ENCODE results near the gene DEPDC5. TPM values are rescaled to one million over a fixed set of nuclear protein-coding genes. Genes with fewer than 3 reads are reported as not detected.

DEPDC5 gene
- total RNA-seq, 1 donor from 2014 or later: 33.0 TPM

- no peak overlapping the region for H3K4me3 Mint-ChIP-seq (ENCODE audit: low read depth)
- H3K4me1 Mint-ChIP-seq (ENCODE audit: low read depth): no peaks in the 10 kb centered on the region
- no peaks in the 10 kb centered on the region for H3K9me3 Mint-ChIP-seq (ENCODE audit: low read depth)
- no peaks in the 10 kb centered on the region for H3K27me3 Mint-ChIP-seq
- H3K36me3 Mint-ChIP-seq (ENCODE audit: insufficient read depth): peaks cover 14% of the 10 kb centered on the region
- DNase-seq (ENCODE audit: low spot score, unreplicated experiment): no peak
- TF ChIP-seq, protein P1, sequence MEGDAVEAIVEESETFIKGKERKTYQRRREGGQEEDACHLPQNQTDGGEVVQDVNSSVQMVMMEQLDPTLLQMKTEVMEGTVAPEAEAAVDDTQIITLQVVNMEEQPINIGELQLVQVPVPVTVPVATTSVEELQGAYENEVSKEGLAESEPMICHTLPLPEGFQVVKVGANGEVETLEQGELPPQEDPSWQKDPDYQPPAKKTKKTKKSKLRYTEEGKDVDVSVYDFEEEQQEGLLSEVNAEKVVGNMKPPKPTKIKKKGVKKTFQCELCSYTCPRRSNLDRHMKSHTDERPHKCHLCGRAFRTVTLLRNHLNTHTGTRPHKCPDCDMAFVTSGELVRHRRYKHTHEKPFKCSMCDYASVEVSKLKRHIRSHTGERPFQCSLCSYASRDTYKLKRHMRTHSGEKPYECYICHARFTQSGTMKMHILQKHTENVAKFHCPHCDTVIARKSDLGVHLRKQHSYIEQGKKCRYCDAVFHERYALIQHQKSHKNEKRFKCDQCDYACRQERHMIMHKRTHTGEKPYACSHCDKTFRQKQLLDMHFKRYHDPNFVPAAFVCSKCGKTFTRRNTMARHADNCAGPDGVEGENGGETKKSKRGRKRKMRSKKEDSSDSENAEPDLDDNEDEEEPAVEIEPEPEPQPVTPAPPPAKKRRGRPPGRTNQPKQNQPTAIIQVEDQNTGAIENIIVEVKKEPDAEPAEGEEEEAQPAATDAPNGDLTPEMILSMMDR (IDR thresholded peaks at IDR 0.05; ENCODE audit: unreplicated experiment): no peak
- H3K27ac Mint-ChIP-seq: peak overlapping the region; percentile 11
Measured at GRCh38 chr22:31841078-31841827, 87.4 kb downstream of the DEPDC5 start.

DNA sequence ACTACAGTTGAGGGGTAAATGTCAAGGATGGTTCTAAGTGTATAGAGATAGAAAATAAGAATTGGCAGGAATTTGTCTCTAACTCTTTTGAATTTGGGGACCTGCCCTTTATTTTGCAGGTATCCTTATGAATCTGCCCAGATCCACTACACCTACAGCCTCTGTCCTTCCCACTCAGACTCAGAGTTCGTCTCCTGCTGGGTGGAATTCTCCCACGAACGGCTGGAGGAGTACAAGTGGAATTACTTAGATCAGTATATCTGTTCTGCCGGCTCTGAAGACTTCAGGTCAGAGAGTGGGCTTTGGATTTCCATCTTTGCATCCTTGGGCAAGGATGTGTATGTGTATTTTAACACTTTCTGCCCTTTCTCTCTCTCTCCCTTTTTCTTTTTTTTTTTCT, 89.7 kb downstream of the DEPDC5 start:
- Mint-ChIP-seq H3K4me3 (ENCODE audit: low read depth) (no peak overlapping the region), H3K27me3 (no peaks in the 10 kb centered on the region), H3K9me3 (ENCODE audit: low read depth) (no peaks in the 10 kb centered on the region), H3K4me1 (ENCODE audit: low read depth) (no peaks in the 10 kb centered on the region), H3K36me3 (ENCODE audit: insufficient read depth) (peaks cover 24% of the 10 kb centered on the region), H3K27ac (no peak overlapping the region)
- DNase-seq (ENCODE audit: low spot score, unreplicated experiment): no peak
- TF ChIP-seq, protein P1 (IDR thresholded peaks at IDR 0.05; ENCODE audit: unreplicated experiment): no peak

DNA sequence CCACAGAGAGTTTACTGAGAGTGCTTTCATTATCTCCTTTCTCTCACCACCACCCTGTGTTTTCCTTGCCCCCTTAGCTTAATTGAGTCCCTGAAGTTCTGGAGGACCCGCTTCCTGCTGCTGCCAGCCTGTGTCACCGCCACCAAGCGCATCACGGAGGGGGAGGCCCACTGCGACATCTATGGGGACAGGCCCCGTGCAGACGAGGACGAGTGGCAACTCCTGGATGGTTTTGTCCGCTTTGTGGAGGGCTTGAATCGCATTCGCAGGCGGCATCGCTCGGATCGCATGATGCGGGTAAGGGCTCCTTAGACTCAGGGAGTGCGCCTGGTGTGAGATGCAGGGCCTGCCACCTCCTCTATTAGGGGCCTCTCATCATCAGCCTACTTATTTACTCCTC, 91.1 kb downstream of the DEPDC5 start:
- TF ChIP-seq, protein P1 (IDR thresholded peaks at IDR 0.05; ENCODE audit: unreplicated experiment): no peak
- Mint-ChIP-seq H3K9me3 (ENCODE audit: low read depth) (no peaks in the 10 kb centered on the region), H3K36me3 (ENCODE audit: insufficient read depth) (peaks cover 30% of the 10 kb centered on the region), H3K27me3 (no peaks in the 10 kb centered on the region), H3K4me3 (ENCODE audit: low read depth) (no peak overlapping the region), H3K27ac (no peak overlapping the region), H3K4me1 (ENCODE audit: low read depth) (no peaks in the 10 kb centered on the region)
- no peak for DNase-seq (ENCODE audit: low spot score, unreplicated experiment)

DNA sequence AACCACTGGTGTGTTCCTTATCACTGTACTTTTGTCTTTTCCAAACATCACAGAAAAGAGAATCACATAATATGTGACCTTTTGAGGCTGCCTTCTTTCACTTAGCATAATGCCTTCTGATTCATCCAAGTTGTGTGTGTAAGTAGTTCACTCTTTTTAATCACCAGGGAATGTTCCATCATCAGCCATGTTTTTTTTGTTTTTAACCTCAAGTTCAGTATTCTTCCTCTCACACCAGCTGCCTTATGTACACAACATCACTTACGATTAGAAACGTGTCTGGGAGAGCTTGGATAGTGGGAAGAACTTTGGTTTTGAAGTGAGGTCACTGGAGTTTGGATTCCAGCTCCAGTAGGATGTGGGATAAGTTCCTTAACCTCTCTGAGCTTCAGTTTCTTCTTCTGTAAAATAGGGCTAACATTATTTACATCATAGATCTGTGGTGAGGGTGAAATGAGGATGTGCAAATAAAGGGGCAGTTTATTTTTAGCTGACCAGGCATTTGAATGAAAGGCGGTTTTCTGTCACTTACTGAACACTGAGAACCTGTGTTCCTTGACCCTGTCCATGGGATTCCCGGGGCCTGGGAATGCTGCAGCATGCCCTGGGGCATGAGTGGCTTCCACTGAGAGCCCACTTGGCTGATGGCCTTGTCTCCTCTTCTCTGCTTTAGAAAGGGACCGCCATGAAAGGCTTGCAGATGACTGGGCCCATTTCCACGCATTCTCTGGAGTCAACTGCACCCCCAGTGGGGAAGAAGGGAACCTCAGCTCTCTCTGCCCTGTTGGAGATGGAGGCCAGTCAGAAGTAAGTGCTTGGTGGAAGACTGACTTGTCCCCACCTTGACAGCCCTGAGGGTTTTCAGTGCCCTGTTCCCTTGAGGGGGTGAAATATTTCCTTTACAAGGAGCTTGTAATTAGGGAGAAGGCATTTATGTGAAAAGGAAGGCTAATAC, 92.6 kb downstream of the DEPDC5 start:
- Mint-ChIP-seq H3K27me3 (no peaks in the 10 kb centered on the region), H3K27ac (peak overlapping the region; percentile 73), H3K4me3 (ENCODE audit: low read depth) (no peak overlapping the region), H3K4me1 (ENCODE audit: low read depth) (no peaks in the 10 kb centered on the region), H3K9me3 (ENCODE audit: low read depth) (no peaks in the 10 kb centered on the region), H3K36me3 (ENCODE audit: insufficient read depth) (peaks cover 27% of the 10 kb centered on the region)
- DNase-seq (ENCODE audit: low spot score, unreplicated experiment): no peak
- TF ChIP-seq, protein P1 (IDR thresholded peaks at IDR 0.05; ENCODE audit: unreplicated experiment): peak; percentile 36

GRCh38 chr22:31848411-31848810, 94.6 kb downstream of the DEPDC5 start:
- Mint-ChIP-seq H3K27ac (no peak overlapping the region), H3K4me1 (ENCODE audit: low read depth) (no peaks in the 10 kb centered on the region), H3K9me3 (ENCODE audit: low read depth) (no peaks in the 10 kb centered on the region), H3K36me3 (ENCODE audit: insufficient read depth) (peaks cover 19% of the 10 kb centered on the region), H3K4me3 (ENCODE audit: low read depth) (no peak overlapping the region), H3K27me3 (no peaks in the 10 kb centered on the region)
- no peak for DNase-seq (ENCODE audit: low spot score, unreplicated experiment)
- TF ChIP-seq, protein P1 (IDR thresholded peaks at IDR 0.05; ENCODE audit: unreplicated experiment): no peak
